ENCODE measurements around the gene CCDC152. TPM values are rescaled to one million over a fixed set of nuclear protein-coding genes. Genes with fewer than 3 reads are reported as not detected.
A peak's percentile ranks its signal among the peaks of the same experiment; 100 is the strongest.

The CCDC152 gene
- total and polyA plus RNA-seq, 2 of the 13 experiments (the other 11 are each of a cell fraction or from before 2014, with no cell fraction given) = 0.20 to 0.36 TPM

GRCh38 chr5:42807722-42808447 is 51.3 kb downstream of the CCDC152 start:
- CTCF ChIA-PET (ENCODE audit: low intra/inter-chr PET ratio, low total read pairs) = interaction anchor here (1.5 to 1.7 kb wide), 2 partner anchors 81 to 82 kb away, joined by 4 to 6 read pairs; no protein-coding TSS in a partner anchor
- DNase-seq (ENCODE audit: low spot score) = peak; percentile 75
- peaks cover 0 to 5% of the 10 kb centered on the region in 2 experiments; a peak in 1 of 5 replicates for H3K27me3 ChIP-seq (ENCODE audit: control insufficient read depth in 1 of 2, insufficient read depth in 2 of 2, low read length in 2 of 2)
- BruUV-seq (replicated peaks) = no TSS peak
- POLR2A ChIA-PET = interaction anchor here (0.8 to 7.1 kb wide), 9 partner anchors 7 to 212 kb away, joined by 3 to 263 read pairs (median 8); no protein-coding TSS in a partner anchor
- no peaks in the 10 kb centered on the region for H3K9me3 ChIP-seq (ENCODE audit: low read length)
- peak overlapping the region; percentile 99 for H3K9ac ChIP-seq (ENCODE audit: insufficient read depth, low read depth, low read length)
- intact Hi-C loops (cut with micrococcal nuclease; ENCODE audit: unreplicated experiment) (loop anchor here (1.0 kb wide), 1 partner anchor 81 kb away; no protein-coding TSS in a partner anchor), in situ Hi-C loops (cut with HindIII; ENCODE audit: extremely low pct_ligation_motif_present, low pct_unique_long_range_greater_than_20kb) (loop anchor here (10.0 to 25.0 kb wide), 2 partner anchors 77 to 204 kb away; no protein-coding TSS in a partner anchor)
- peaks cover 5 to 58% of the 10 kb centered on the region in 2 experiments for H3K36me3 ChIP-seq (replicated peaks in 1 of 2; ENCODE audit: control insufficient read depth in 1 of 2, insufficient read depth in 2 of 2, low read length in 2 of 2)
- FAIRE-seq = no peak
- peak overlapping the region; percentile 96 for H3K27ac ChIP-seq (ENCODE audit: extremely low read length, insufficient read depth, low read length)
- 23% methylated on average over 2 of the region's 2 CpGs for WGBS (ENCODE audit: low lambda C conversion rate)
- peaks cover 87% of the 10 kb centered on the region for H4K20me1 ChIP-seq (ENCODE audit: insufficient read depth, low read length)
- H2AFZ ChIP-seq (ENCODE audit: low read length) = no peak overlapping the region
- H3K4me3 ChIP-seq (replicated peaks in 1 of 3; ENCODE audit: insufficient read depth in 1 of 3, low read depth in 2 of 3, low read length in 3 of 3) = peak overlapping the region; percentile 72 to 100 (median 84)
- peak overlapping the region; percentile 80 for H3K4me2 ChIP-seq (ENCODE audit: low read depth, low read length)
- peaks cover 65% of the 10 kb centered on the region for H3K79me2 ChIP-seq (ENCODE audit: insufficient read depth, low read length)
- peak; percentile 73 for ATAC-seq
- peaks cover 38% of the 10 kb centered on the region for H3K4me1 ChIP-seq (ENCODE audit: insufficient read depth, low read length)
- TF ChIP-seq BCL6 (CRISPR knock-in tag; IDR thresholded peaks at IDR 0.05) (peak; percentile 30; the same call in 1 of the 2 replicates), SIN3A (IDR thresholded peaks at IDR 0.05; ENCODE audit: borderline replicate concordance, low read depth, low read length) (0 out of 2 replicates have a peak, but pooled peaks have one; percentile 31), HNF4G (IDR thresholded peaks at IDR 0.05; ENCODE audit: borderline replicate concordance, low read depth, low read length) (peak; percentile 34; the same call in 1 of the 2 replicates), HNF4G (CRISPR knock-in tag; IDR thresholded peaks at IDR 0.05; ENCODE audit: borderline replicate concordance, low read depth) (no peak), ZNF24 (IDR thresholded peaks at IDR 0.05) (no peak), HMG20A (CRISPR knock-in tag; IDR thresholded peaks at IDR 0.05; ENCODE audit: borderline replicate concordance) (0 out of 2 replicates have a peak, but pooled peaks have one; percentile 26), ZFX (CRISPR knock-in tag; IDR thresholded peaks at IDR 0.05; ENCODE audit: low read depth) (0 out of 2 replicates have a peak, but pooled peaks have one; percentile 7), MED1 (CRISPR knock-in tag; IDR thresholded peaks at IDR 0.05) (peak; percentile 28; the same call in 1 of the 2 replicates), ATRX (CRISPR knock-in tag; IDR thresholded peaks at IDR 0.05; ENCODE audit: borderline replicate concordance) (no peak), TCF7 (IDR thresholded peaks at IDR 0.05; ENCODE audit: low read depth) (no peak), FOXA3 (CRISPR knock-in tag; IDR thresholded peaks at IDR 0.05) (peak; percentile 30; the same call in 1 of the 2 replicates), PHF5A (CRISPR knock-in tag; IDR thresholded peaks at IDR 0.05; ENCODE audit: low read depth, unreplicated experiment) (peak; percentile 47), ZNF142 (CRISPR knock-in tag; IDR thresholded peaks at IDR 0.05) (no peak), FOXA1 (IDR thresholded peaks at IDR 0.05) (no peak), FOXA1 (CRISPR knock-in tag; IDR thresholded peaks at IDR 0.05) (0 out of 2 replicates have a peak, but pooled peaks have one; percentile 20), CTCF (CRISPR knock-in tag; IDR thresholded peaks at IDR 0.05) (peak; percentile 47), ZNF614 (CRISPR knock-in tag; IDR thresholded peaks at IDR 0.05; ENCODE audit: borderline replicate concordance) (peak; percentile 6; the same call in 1 of the 2 replicates)

Data from HepG2 (cell line).